ENCODE data around the gene KANSL1. TPM values are rescaled to one million over a fixed set of nuclear protein-coding genes. Genes with fewer than 3 reads are reported as not detected.
A peak's percentile ranks its signal among the peaks of the same experiment; 100 is the strongest.

The KANSL1 gene
- total RNA-seq, 4 donors from 2014 or later = 91.3 to 120 (median 105) TPM

GRCh38 chr17:46121841-46122485 is 71.3 kb downstream of the KANSL1 start:
- peaks cover 0 to 92% (median 44%) of the 10 kb centered on the region in 4 donors for H3K4me1 ChIP-seq
- H3K4me3 ChIP-seq = no peak overlapping the region
- no peaks in the 10 kb centered on the region for H3K9me3 ChIP-seq
- H3K27ac ChIP-seq = peak overlapping the region in 2 of 4 donors; percentile 14 to 42
- WGBS, 2 donors = 38 to 45% methylated on average over 5 of the region's 5 CpGs
- no peaks in the 10 kb centered on the region for H3K36me3 ChIP-seq
- no peaks in the 10 kb centered on the region for H3K27me3 ChIP-seq
- TF ChIP-seq EP300 (IDR thresholded peaks at IDR 0.05) (no peak), POLR2A (IDR thresholded peaks at IDR 0.05) (no peak)
- TF ChIP-seq, protein P1, sequence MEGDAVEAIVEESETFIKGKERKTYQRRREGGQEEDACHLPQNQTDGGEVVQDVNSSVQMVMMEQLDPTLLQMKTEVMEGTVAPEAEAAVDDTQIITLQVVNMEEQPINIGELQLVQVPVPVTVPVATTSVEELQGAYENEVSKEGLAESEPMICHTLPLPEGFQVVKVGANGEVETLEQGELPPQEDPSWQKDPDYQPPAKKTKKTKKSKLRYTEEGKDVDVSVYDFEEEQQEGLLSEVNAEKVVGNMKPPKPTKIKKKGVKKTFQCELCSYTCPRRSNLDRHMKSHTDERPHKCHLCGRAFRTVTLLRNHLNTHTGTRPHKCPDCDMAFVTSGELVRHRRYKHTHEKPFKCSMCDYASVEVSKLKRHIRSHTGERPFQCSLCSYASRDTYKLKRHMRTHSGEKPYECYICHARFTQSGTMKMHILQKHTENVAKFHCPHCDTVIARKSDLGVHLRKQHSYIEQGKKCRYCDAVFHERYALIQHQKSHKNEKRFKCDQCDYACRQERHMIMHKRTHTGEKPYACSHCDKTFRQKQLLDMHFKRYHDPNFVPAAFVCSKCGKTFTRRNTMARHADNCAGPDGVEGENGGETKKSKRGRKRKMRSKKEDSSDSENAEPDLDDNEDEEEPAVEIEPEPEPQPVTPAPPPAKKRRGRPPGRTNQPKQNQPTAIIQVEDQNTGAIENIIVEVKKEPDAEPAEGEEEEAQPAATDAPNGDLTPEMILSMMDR (IDR thresholded peaks at IDR 0.05) = no peak
- DNase-seq (ENCODE audit: low spot score in 2 of 2) = no peak

DNA sequence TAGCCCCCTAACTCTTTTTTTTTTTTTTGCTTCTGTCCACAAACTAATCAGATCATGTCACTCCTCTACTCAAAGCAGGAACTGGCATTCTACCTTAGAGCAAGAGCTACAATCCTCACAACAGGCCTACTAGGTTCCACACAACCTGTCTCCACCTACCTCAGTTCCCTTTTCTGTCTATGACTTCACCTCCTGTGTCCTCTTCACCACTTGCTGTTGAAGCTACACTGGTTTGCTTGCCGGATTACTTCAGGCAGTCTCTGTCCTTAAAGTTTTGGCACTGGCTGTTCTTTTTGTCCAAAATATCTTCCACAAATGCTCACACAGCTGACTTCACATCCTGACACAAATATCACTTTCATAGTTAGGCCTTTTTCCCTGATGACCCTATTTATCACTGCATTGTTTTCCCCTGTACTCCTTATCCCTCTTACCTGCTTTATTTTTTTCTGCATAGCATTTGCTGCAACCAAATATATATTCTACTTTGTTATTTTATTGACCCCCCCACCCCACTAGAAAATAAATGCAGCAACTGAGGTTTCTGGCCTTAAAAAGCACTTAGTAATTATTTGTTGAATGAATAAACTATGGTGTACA is 72.0 kb downstream of the KANSL1 start:
- 32 to 37% methylated on average over 1 of the region's 1 CpG for WGBS, 2 donors
- DNase-seq (ENCODE audit: low spot score in 2 of 2) = no peak
- Histone ChIP-seq H3K4me3 (no peak overlapping the region), H3K27me3 (no peaks in the 10 kb centered on the region), H3K4me1 (peaks cover 0 to 92% (median 46%) of the 10 kb centered on the region in 4 donors), H3K9me3 (no peaks in the 10 kb centered on the region), H3K36me3 (no peaks in the 10 kb centered on the region), H3K27ac (peak overlapping the region in 2 of 4 donors; percentile 14 to 42)
- TF ChIP-seq, protein P1 (IDR thresholded peaks at IDR 0.05) = no peak
- no peak for TF ChIP-seq POLR2A (IDR thresholded peaks at IDR 0.05)
- no peak for TF ChIP-seq EP300 (IDR thresholded peaks at IDR 0.05)

- H3K4me1 ChIP-seq = peaks cover 0 to 92% (median 46%) of the 10 kb centered on the region in 4 donors
- H3K4me3 ChIP-seq = no peak overlapping the region
- TF ChIP-seq EP300 (IDR thresholded peaks at IDR 0.05) (no peak), POLR2A (IDR thresholded peaks at IDR 0.05) (no peak)
- no peaks in the 10 kb centered on the region for H3K9me3 ChIP-seq
- H3K36me3 ChIP-seq = no peaks in the 10 kb centered on the region
- H3K27me3 ChIP-seq = no peaks in the 10 kb centered on the region
- no peak overlapping the region for H3K27ac ChIP-seq
- DNase-seq (ENCODE audit: low spot score in 2 of 2) = no peak
- WGBS, 2 donors = 89% methylated on average over 3 of the region's 3 CpGs
Observed at GRCh38 chr17:46120537-46120936, 72.7 kb downstream of the KANSL1 start.

DNA sequence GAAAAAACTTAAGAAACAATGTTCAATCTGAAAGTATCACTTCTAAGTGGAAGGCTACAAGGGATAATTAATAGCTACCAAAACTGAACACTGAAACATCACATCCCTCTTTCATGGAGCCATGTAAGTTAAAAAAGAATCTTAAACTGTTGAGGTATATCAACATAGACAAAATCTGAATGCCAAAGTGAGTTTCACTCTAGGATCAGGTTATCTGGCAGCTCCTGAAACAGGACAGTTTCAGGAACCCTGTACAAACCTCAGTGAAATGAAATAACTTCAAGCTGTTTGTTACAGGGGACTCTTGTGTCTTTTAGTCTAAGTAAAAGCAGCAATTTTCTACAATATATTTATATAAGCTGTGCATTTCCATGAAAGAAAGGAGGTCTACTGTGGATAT is 73.2 kb downstream of the KANSL1 start:
- H3K27me3 ChIP-seq = no peaks in the 10 kb centered on the region
- peaks cover 0 to 92% (median 49%) of the 10 kb centered on the region in 4 donors for H3K4me1 ChIP-seq
- H3K4me3 ChIP-seq = no peak overlapping the region
- no peak overlapping the region for H3K27ac ChIP-seq
- H3K9me3 ChIP-seq = no peaks in the 10 kb centered on the region
- H3K36me3 ChIP-seq = no peaks in the 10 kb centered on the region
- no peak for DNase-seq (ENCODE audit: low spot score in 2 of 2)
- TF ChIP-seq POLR2A (IDR thresholded peaks at IDR 0.05) (no peak), EP300 (IDR thresholded peaks at IDR 0.05) (no peak)
- TF ChIP-seq, protein P1 (IDR thresholded peaks at IDR 0.05) = no peak

- Histone ChIP-seq H3K9me3 (no peaks in the 10 kb centered on the region), H3K27me3 (no peaks in the 10 kb centered on the region), H3K4me1 (peaks cover 0 to 91% (median 49%) of the 10 kb centered on the region in 4 donors), H3K27ac (no peak overlapping the region), H3K36me3 (no peaks in the 10 kb centered on the region), H3K4me3 (no peak overlapping the region)
- TF ChIP-seq POLR2A (IDR thresholded peaks at IDR 0.05) = no peak
- TF ChIP-seq EP300 (IDR thresholded peaks at IDR 0.05) = no peak
- TF ChIP-seq, protein P1 (IDR thresholded peaks at IDR 0.05) = no peak
- DNase-seq (ENCODE audit: low spot score in 2 of 2) = no peak
- 73 to 75% methylated on average over 5 of the region's 5 CpGs for WGBS, 2 donors
Observed at GRCh38 chr17:46118964-46119363, 74.3 kb downstream of the KANSL1 start.
